Activated CD4-positive, alpha-beta memory T cell treated with anti-CD3 and anti-CD28 coated beads, Interleukin-2, amount 10 ng/mL, durations not matched to agents 7 days and 5 days (primary cell): Measurements from ENCODE around the gene SERTAD2. TPM values are rescaled to one million over a fixed set of nuclear protein-coding genes. Genes with fewer than 3 reads are reported as not detected.
A peak's percentile ranks its signal among the peaks of the same experiment; 100 is the strongest.

ENCODE experiments used
- CTCF ChIA-PET: fragments of 350-600 bp; sonication (Branson Sonifier 250); formaldehyde crosslinking; loops from one replicate; lab custom pipeline; 2021; ENCODE audit warnings: antibody characterized with exemption, inconsistent platforms; lab: Charles Lee
- POLR2A ChIA-PET: fragments of 350-600 bp; sonication (Branson Sonifier 250); formaldehyde crosslinking; loops from one replicate; lab custom pipeline; 2021; ENCODE audit warnings: antibody characterized with exemption; lab: Charles Lee
- DNase-seq: peaks from one replicate; pipeline ENCODE4 v3.0.0-alpha.2; 2020
- H3K27ac Mint-ChIP-seq: one replicate; pipeline ENCODE4 v1.8.0; 2021; ENCODE audit warnings: mild to moderate bottlenecking, mixed read lengths
- H3K27me3 Mint-ChIP-seq: one replicate; pipeline ENCODE4 v1.8.0; 2021; ENCODE audit warnings: mixed read lengths
- H3K36me3 Mint-ChIP-seq: one replicate; pipeline ENCODE4 v1.8.0; 2021; ENCODE audit warnings: low read depth, mixed read lengths
- H3K4me1 Mint-ChIP-seq: one replicate; pipeline ENCODE4 v1.8.0; 2021; ENCODE audit warnings: mixed read lengths
- H3K4me3 Mint-ChIP-seq: one replicate; pipeline ENCODE4 v1.8.0; 2021; ENCODE audit warnings: mild to moderate bottlenecking, mixed read lengths
- H3K9me3 Mint-ChIP-seq: one replicate; pipeline ENCODE4 v1.8.0; 2021; ENCODE audit warnings: mixed read lengths
- total RNA-seq, 2 experiments: library from RNA; stranded (reverse); gene quantifications; one replicate each; pipeline ENCODE4 v1.2.3, GENCODE V29; 2021

Gene SERTAD2
- total RNA-seq, 2 experiments from 2014 or later = 16.2 to 17.5 TPM

GRCh38 chr2:64632835-64633819, 20.6 kb downstream of the SERTAD2 start:
- H3K4me1 Mint-ChIP-seq = peaks cover 26% of the 10 kb centered on the region
- no peak overlapping the region for H3K27ac Mint-ChIP-seq
- no peaks in the 10 kb centered on the region for H3K27me3 Mint-ChIP-seq
- peaks cover 18% of the 10 kb centered on the region for H3K36me3 Mint-ChIP-seq
- H3K9me3 Mint-ChIP-seq = no peaks in the 10 kb centered on the region
- ChIA-PET CTCF (interaction anchor here (0.7 to 1.5 kb wide), 6 partner anchors 9 to 110 kb away, joined by 3 to 7 read pairs (median 4); no protein-coding TSS in a partner anchor), POLR2A (no interaction called here)
- no peak for DNase-seq
- H3K4me3 Mint-ChIP-seq = no peak overlapping the region

GRCh38 chr2:64631771-64632170, 21.9 kb downstream of the SERTAD2 start:
- H3K27me3 Mint-ChIP-seq = no peaks in the 10 kb centered on the region
- peaks cover 12% of the 10 kb centered on the region for H3K4me1 Mint-ChIP-seq
- POLR2A ChIA-PET = no interaction called here
- peaks cover 18% of the 10 kb centered on the region for H3K36me3 Mint-ChIP-seq
- H3K27ac Mint-ChIP-seq = no peak overlapping the region
- no peak for DNase-seq
- CTCF ChIA-PET = interaction anchor here (1.5 kb wide), 2 partner anchors 17 to 108 kb away, joined by 4 to 7 read pairs; no protein-coding TSS in a partner anchor
- H3K4me3 Mint-ChIP-seq = no peak overlapping the region
- no peaks in the 10 kb centered on the region for H3K9me3 Mint-ChIP-seq

GRCh38 chr2:64630752-64631151, 23.0 kb downstream of the SERTAD2 start:
- peak; percentile 9 for DNase-seq
- H3K4me1 Mint-ChIP-seq = peaks cover 3% of the 10 kb centered on the region
- no peaks in the 10 kb centered on the region for H3K9me3 Mint-ChIP-seq
- H3K36me3 Mint-ChIP-seq = peaks cover 11% of the 10 kb centered on the region
- POLR2A ChIA-PET = interaction anchor here (1.6 kb wide), 1 partner anchor 23 kb away, joined by 3 read pairs; no protein-coding TSS in a partner anchor
- H3K27me3 Mint-ChIP-seq = no peaks in the 10 kb centered on the region
- CTCF ChIA-PET = no interaction called here
- no peak overlapping the region for H3K27ac Mint-ChIP-seq
- H3K4me3 Mint-ChIP-seq = no peak overlapping the region

GRCh38 chr2:64629875-64630274, 23.8 kb downstream of the SERTAD2 start:
- POLR2A ChIA-PET = interaction anchor here (1.6 kb wide), 1 partner anchor 23 kb away, joined by 3 read pairs; no protein-coding TSS in a partner anchor
- DNase-seq = no peak

GRCh38 chr2:64629329-64629781, 24.4 kb downstream of the SERTAD2 start:
- Mint-ChIP-seq H3K4me3 (no peak overlapping the region), H3K27ac (no peak overlapping the region), H3K9me3 (no peaks in the 10 kb centered on the region), H3K27me3 (no peaks in the 10 kb centered on the region), H3K4me1 (no peaks in the 10 kb centered on the region), H3K36me3 (peaks cover 4% of the 10 kb centered on the region)
- CTCF ChIA-PET = interaction anchor here (1.5 to 1.8 kb wide), 2 partner anchors 20 to 299 kb away, joined by 3 to 5 read pairs; no protein-coding TSS in a partner anchor
- POLR2A ChIA-PET = interaction anchor here (1.1 kb wide), 1 partner anchor 23 kb away, joined by 4 read pairs; no protein-coding TSS in a partner anchor
- no peak for DNase-seq

More at GRCh38 chr2:64629875-64630274, 23.8 kb downstream of the SERTAD2 start:
- no peaks in the 10 kb centered on the region for H3K4me1 Mint-ChIP-seq
- H3K27ac Mint-ChIP-seq = no peak overlapping the region
- H3K9me3 Mint-ChIP-seq = no peaks in the 10 kb centered on the region
- no peak overlapping the region for H3K4me3 Mint-ChIP-seq
- no peaks in the 10 kb centered on the region for H3K27me3 Mint-ChIP-seq
- peaks cover 5% of the 10 kb centered on the region for H3K36me3 Mint-ChIP-seq
- CTCF ChIA-PET = interaction anchor here (1.5 kb wide), 1 partner anchor 299 kb away, joined by 3 read pairs; no protein-coding TSS in a partner anchor

GRCh38 chr2:64627860-64628841, 25.6 kb downstream of the SERTAD2 start:
- ChIA-PET POLR2A (interaction anchor here (1.1 to 1.6 kb wide), 2 partner anchors 10 to 21 kb away, joined by 4 to 5 read pairs; no protein-coding TSS in a partner anchor), CTCF (interaction anchor here (1.8 kb wide), 1 partner anchor 19 kb away, joined by 5 read pairs; no protein-coding TSS in a partner anchor)
- H3K9me3 Mint-ChIP-seq = no peaks in the 10 kb centered on the region
- H3K4me3 Mint-ChIP-seq = no peak overlapping the region
- H3K27ac Mint-ChIP-seq = no peak overlapping the region
- no peaks in the 10 kb centered on the region for H3K36me3 Mint-ChIP-seq
- H3K27me3 Mint-ChIP-seq = no peaks in the 10 kb centered on the region
- H3K4me1 Mint-ChIP-seq = no peaks in the 10 kb centered on the region
- DNase-seq = no peak

GRCh38 chr2:64626963-64627760, 26.6 kb downstream of the SERTAD2 start:
- H3K36me3 Mint-ChIP-seq = no peaks in the 10 kb centered on the region
- H3K27ac Mint-ChIP-seq = no peak overlapping the region
- H3K4me1 Mint-ChIP-seq = peaks cover 3% of the 10 kb centered on the region
- DNase-seq = no peak
- POLR2A ChIA-PET = interaction anchor here (1.6 kb wide), 1 partner anchor 9 kb away, joined by 5 read pairs; no protein-coding TSS in a partner anchor
- CTCF ChIA-PET = interaction anchor here (1.8 kb wide), 1 partner anchor 18 kb away, joined by 5 read pairs; no protein-coding TSS in a partner anchor
- H3K4me3 Mint-ChIP-seq = no peak overlapping the region
- H3K27me3 Mint-ChIP-seq = peaks cover 1% of the 10 kb centered on the region
- no peaks in the 10 kb centered on the region for H3K9me3 Mint-ChIP-seq

GRCh38 chr2:64626146-64626809, 27.4 kb downstream of the SERTAD2 start:
- CTCF ChIA-PET = interaction anchor here (1.1 kb wide), 1 partner anchor 296 kb away, joined by 4 read pairs; no protein-coding TSS in a partner anchor

GRCh38 chr2:64625299-64626145, 28.2 kb downstream of the SERTAD2 start:
- POLR2A ChIA-PET = interaction anchor here (0.8 to 1.6 kb wide), 2 partner anchors 18 to 41 kb away, joined by 3 to 5 read pairs; no protein-coding TSS in a partner anchor
- peak; percentile 11 for DNase-seq

More at GRCh38 chr2:64626146-64626809, 27.4 kb downstream of the SERTAD2 start:
- DNase-seq = no peak
- Mint-ChIP-seq H3K27ac (no peak overlapping the region), H3K9me3 (no peaks in the 10 kb centered on the region), H3K36me3 (no peaks in the 10 kb centered on the region), H3K27me3 (peaks cover 1% of the 10 kb centered on the region), H3K4me1 (peaks cover 3% of the 10 kb centered on the region), H3K4me3 (no peak overlapping the region)
- POLR2A ChIA-PET = interaction anchor here (1.6 kb wide), 1 partner anchor 19 kb away, joined by 5 read pairs; no protein-coding TSS in a partner anchor

GRCh38 chr2:64624862-64625261, 28.9 kb downstream of the SERTAD2 start:
- Mint-ChIP-seq H3K4me1 (peaks cover 3% of the 10 kb centered on the region), H3K9me3 (no peaks in the 10 kb centered on the region), H3K36me3 (no peaks in the 10 kb centered on the region), H3K27ac (no peak overlapping the region), H3K27me3 (peaks cover 1% of the 10 kb centered on the region), H3K4me3 (no peak overlapping the region)
- CTCF ChIA-PET = interaction anchor here (0.6 to 0.9 kb wide), 2 partner anchors 9 to 292 kb away, joined by 3 read pairs; no protein-coding TSS in a partner anchor
- no peak for DNase-seq
- POLR2A ChIA-PET = interaction anchor here (0.8 kb wide), 1 partner anchor 41 kb away, joined by 3 read pairs; no protein-coding TSS in a partner anchor

More at GRCh38 chr2:64625299-64626145, 28.2 kb downstream of the SERTAD2 start:
- Mint-ChIP-seq H3K4me3 (no peak overlapping the region), H3K36me3 (no peaks in the 10 kb centered on the region), H3K9me3 (no peaks in the 10 kb centered on the region), H3K27ac (no peak overlapping the region), H3K4me1 (peaks cover 3% of the 10 kb centered on the region), H3K27me3 (peaks cover 1% of the 10 kb centered on the region)
- CTCF ChIA-PET = interaction anchor here (0.6 to 1.1 kb wide), 2 partner anchors 292 to 295 kb away, joined by 3 to 4 read pairs; no protein-coding TSS in a partner anchor
